ENCODE results near the gene PARP6. TPM values are rescaled to one million over a fixed set of nuclear protein-coding genes. Genes with fewer than 3 reads are reported as not detected.

PARP6 gene
- total and polyA plus RNA-seq, 2 of the 8 experiments (the other 6 are each of a cell fraction or from before 2014, with no cell fraction given), result 39.8 to 45.3 TPM

DNA sequence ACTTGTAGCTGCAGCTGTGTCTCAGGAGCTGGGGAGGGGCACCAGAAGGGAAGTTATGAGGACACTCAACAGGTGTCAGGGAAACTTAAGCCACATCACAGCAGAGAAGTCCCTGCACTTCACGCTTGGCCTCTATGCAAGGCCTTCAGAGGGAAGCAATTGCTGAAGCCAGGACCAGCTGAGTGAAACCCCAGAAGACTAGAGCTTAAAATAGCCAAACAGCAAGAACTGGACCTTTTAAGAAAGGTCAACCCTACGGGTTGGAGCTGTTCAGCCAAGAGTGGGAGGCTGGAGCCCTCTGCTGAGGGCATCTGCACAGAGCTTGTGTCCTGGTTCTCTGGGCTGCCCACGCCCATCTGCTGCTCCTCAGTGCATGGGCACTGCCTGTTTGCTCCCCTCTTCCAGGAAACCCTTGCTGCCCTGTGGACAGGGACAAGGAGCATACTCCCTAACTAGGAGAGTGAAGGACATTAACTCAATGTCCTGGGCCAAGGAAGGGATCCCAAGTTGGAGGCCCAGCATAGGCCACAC lies 70.9 kb downstream of the PARP6 start:
- Histone ChIP-seq H3K27me3 (replicated peaks in 1 of 4; ENCODE audit: control insufficient read depth in 3 of 4, extremely low read depth in 1 of 4, insufficient read depth in 3 of 4, low read length in 3 of 4) (peaks cover 5 to 14% (median 11%) of the 10 kb centered on the region in 4 experiments; a peak in 6 of 7 replicates), H3K4me2 (ENCODE audit: insufficient read depth in 1 of 2, low read depth in 2 of 2, low read length in 2 of 2) (no peak overlapping the region), H3K23ac (ENCODE audit: insufficient read length) (no peak overlapping the region), H4K20me1 (replicated peaks in 1 of 2; ENCODE audit: control insufficient read depth in 1 of 2, insufficient read depth in 2 of 2, low read length in 2 of 2) (peaks cover 24 to 31% of the 10 kb centered on the region in 2 experiments), H3K79me1 (ENCODE audit: low read depth, low read length) (0 out of 2 replicates have a peak, but pooled peaks cover 5% of the 10 kb centered on the region), H2AFZ (ENCODE audit: low read length) (no peak overlapping the region), H2BK15ac (ENCODE audit: low read length) (no peak overlapping the region), H3K56ac (replicated peaks; ENCODE audit: insufficient read length, low read depth, low read length) (no peak overlapping the region), H3K4me1 (replicated peaks in 1 of 4; ENCODE audit: control insufficient read depth in 3 of 4, insufficient read depth in 4 of 4, low read length in 3 of 4) (peaks cover 0 to 7% (median 4%) of the 10 kb centered on the region in 4 experiments; a peak in 5 of 7 replicates), H3K14ac (ENCODE audit: insufficient read length) (no peak overlapping the region), H2AK5ac (ENCODE audit: low read depth, low read length) (no peak overlapping the region), H4K8ac (ENCODE audit: extremely low read depth, insufficient read depth, low read length) (no peak overlapping the region), H3K9ac (replicated peaks in 1 of 4; ENCODE audit: extremely low read depth in 1 of 4, low read depth in 3 of 4, low read length in 3 of 4) (no peak overlapping the region), H3K36me3 (ENCODE audit: control insufficient read depth in 2 of 4, insufficient read depth in 4 of 4, low read length in 3 of 4) (peaks cover 48 to 76% (median 71%) of the 10 kb centered on the region in 4 experiments), H3K79me2 (ENCODE audit: control insufficient read depth in 1 of 2, insufficient read depth in 2 of 2, low read length in 2 of 2) (no peaks in the 10 kb centered on the region; a peak in 1 of 4 replicates), H3K27ac (ENCODE audit: low read depth, low read length) (no peak overlapping the region), H3K23me2 (ENCODE audit: low read depth, low read length) (peaks cover 9% of the 10 kb centered on the region), H2BK12ac (ENCODE audit: low read depth, low read length) (no peak overlapping the region), H3K18ac (ENCODE audit: extremely low read depth, low read length) (no peak overlapping the region), H2BK20ac (ENCODE audit: low read length) (no peak overlapping the region), H3K9me3 (ENCODE audit: insufficient read depth in 2 of 2, low read depth in 1 of 2, low read length in 1 of 2) (no peaks in the 10 kb centered on the region), H2BK120ac (replicated peaks; ENCODE audit: low read depth, low read length) (no peak overlapping the region), H3K4me3 (ENCODE audit: extremely low read depth in 1 of 4, insufficient read depth in 2 of 4, low read depth in 3 of 4, low read length in 4 of 4) (no peak overlapping the region), H4K5ac (ENCODE audit: insufficient read length, low read depth, low read length) (no peak overlapping the region), H3K4ac (replicated peaks; ENCODE audit: insufficient read length, low read depth, low read length) (no peak overlapping the region), H4K91ac (replicated peaks; ENCODE audit: insufficient read length, low read length) (no peak overlapping the region), H2BK5ac (ENCODE audit: low read depth, low read length) (peak overlapping the region; percentile 32; the same call in 1 of the 2 replicates)
- ChIA-PET CTCF (ENCODE audit: partially characterized antibody) (interaction anchor here (0.8 to 4.3 kb wide), 8 partner anchors 10 to 162 kb away, joined by 3 to 32 read pairs (median 10); partner anchors contain the start of gene PKM), POLR2A (ENCODE audit: partially characterized antibody) (interaction anchor here (1.0 to 1.8 kb wide), 2 partner anchors 16 to 21 kb away, joined by 3 to 4 read pairs; no protein-coding TSS in a partner anchor)
- no peak for FAIRE-seq
- DNase-seq (ENCODE audit: low read depth in 1 of 2, low spot score in 2 of 2), result no peak
- TF ChIP-seq, protein P1, sequence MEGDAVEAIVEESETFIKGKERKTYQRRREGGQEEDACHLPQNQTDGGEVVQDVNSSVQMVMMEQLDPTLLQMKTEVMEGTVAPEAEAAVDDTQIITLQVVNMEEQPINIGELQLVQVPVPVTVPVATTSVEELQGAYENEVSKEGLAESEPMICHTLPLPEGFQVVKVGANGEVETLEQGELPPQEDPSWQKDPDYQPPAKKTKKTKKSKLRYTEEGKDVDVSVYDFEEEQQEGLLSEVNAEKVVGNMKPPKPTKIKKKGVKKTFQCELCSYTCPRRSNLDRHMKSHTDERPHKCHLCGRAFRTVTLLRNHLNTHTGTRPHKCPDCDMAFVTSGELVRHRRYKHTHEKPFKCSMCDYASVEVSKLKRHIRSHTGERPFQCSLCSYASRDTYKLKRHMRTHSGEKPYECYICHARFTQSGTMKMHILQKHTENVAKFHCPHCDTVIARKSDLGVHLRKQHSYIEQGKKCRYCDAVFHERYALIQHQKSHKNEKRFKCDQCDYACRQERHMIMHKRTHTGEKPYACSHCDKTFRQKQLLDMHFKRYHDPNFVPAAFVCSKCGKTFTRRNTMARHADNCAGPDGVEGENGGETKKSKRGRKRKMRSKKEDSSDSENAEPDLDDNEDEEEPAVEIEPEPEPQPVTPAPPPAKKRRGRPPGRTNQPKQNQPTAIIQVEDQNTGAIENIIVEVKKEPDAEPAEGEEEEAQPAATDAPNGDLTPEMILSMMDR (IDR thresholded peaks at IDR 0.05; ENCODE audit: control extremely low read depth in 1 of 3, insufficient read depth in 1 of 3, low read depth in 1 of 3, low read length in 3 of 3), result no peak
- no peak for TF ChIP-seq POU5F1 (IDR thresholded peaks at IDR 0.05; ENCODE audit: low read depth, low read length)
- TF ChIP-seq, protein P2, sequence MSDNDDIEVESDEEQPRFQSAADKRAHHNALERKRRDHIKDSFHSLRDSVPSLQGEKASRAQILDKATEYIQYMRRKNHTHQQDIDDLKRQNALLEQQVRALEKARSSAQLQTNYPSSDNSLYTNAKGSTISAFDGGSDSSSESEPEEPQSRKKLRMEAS (IDR thresholded peaks at IDR 0.05), result no peak
- TF ChIP-seq, protein P3, sequence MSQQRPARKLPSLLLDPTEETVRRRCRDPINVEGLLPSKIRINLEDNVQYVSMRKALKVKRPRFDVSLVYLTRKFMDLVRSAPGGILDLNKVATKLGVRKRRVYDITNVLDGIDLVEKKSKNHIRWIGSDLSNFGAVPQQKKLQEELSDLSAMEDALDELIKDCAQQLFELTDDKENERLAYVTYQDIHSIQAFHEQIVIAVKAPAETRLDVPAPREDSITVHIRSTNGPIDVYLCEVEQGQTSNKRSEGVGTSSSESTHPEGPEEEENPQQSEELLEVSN (IDR thresholded peaks at IDR 0.05), result no peak
- TF ChIP-seq NANOG (IDR thresholded peaks at IDR 0.05; ENCODE audit: insufficient read depth, low read depth, low read length, poor library complexity, severe bottlenecking), result no peak
- TF ChIP-seq TAF7 (optimal IDR thresholded peaks at IDR 0.05; ENCODE audit: borderline replicate concordance, low read depth, low read length), result no peak
- 90% methylated on average over 3 of the region's 3 CpGs; no CpG with 5 or more reads in 1 of the 2 experiments for WGBS, 2 experiments (ENCODE audit: extremely low coverage in 1 of 2, insufficient coverage in 1 of 2, insufficient read length in 1 of 2, insufficient replicate concordance in 2 of 2, low coverage in 1 of 2, low lambda C conversion rate in 2 of 2, missing lambda C conversion rate in 1 of 2)

All from H1 (cell line).